ENCODE results near the gene MLXIP.

DNA sequence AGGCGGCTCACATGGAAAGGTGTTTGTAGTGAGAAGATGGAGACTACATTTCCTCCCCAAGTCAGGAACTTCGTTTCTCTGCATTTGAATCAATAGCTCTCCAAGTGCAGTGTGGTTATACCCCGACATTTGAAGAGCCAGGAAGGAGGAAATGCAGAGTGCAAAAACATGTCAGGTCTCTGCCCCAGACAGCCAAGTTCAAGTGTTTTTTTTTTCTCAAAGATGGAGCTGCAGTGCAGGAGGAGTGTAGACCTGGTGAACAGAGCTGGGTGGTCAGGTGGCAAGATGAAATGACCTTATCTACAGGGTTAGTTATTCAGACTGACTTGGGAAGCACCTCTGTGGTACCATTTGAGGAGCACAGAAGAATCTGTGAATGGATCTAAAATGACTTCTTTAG, 21.3 kb downstream of the MLXIP start:
- TF ChIP-seq SIN3A (IDR thresholded peaks at IDR 0.05; ENCODE audit: borderline replicate concordance, insufficient read depth, low read length) (no peak), TAF1 (IDR thresholded peaks at IDR 0.05; ENCODE audit: borderline replicate concordance, insufficient read depth, low read length) (no peak), POLR2AphosphoS5 (IDR thresholded peaks at IDR 0.05; ENCODE audit: low read depth, low read length) (no peak), REST (IDR thresholded peaks at IDR 0.05; ENCODE audit: insufficient read depth in 1 of 2, low read depth in 2 of 2, low read length in 2 of 2) (no peak)

Measured in PFSK-1 (cell line).